Natural killer cell (primary cell): Measurements from ENCODE around the gene C9orf85. TPM values are rescaled to one million over a fixed set of nuclear protein-coding genes. Genes with fewer than 3 reads are reported as not detected.

ENCODE experiments used
- ATAC-seq, 3 donors: fragments of 150-1000 bp in 2 of 3; fragments of 200-7000 bp in 1 of 3; cut with Tn5 transposase; 1 replicate in 1 of 3; 2 replicates in 2 of 3; pipeline ENCODE4 v1.10.0; 2021; ENCODE audit warnings: mild to moderate bottlenecking in 2 of 3, moderate library complexity in 2 of 3
- DNase-seq, 2 donors: peaks; one replicate each; pipeline versions ENCODE4 v3.0.0 to v3.0.0-alpha.2; 2013 to 2021; ENCODE audit warnings: mixed read lengths in 1 of 2
- H3K27ac ChIP-seq: one replicate; pipeline ENCODE4 v1.5.1; 2013; ENCODE audit warnings: mild to moderate bottlenecking, low read length
- H3K27me3 ChIP-seq: one replicate; pipeline ENCODE4 v1.6.1; 2013; ENCODE audit warnings: low read length; ENCODE audit not compliant: control insufficient read depth, insufficient read depth
- H3K36me3 ChIP-seq: one replicate; pipeline ENCODE4 v1.6.1; 2013; ENCODE audit warnings: low read length; ENCODE audit not compliant: control insufficient read depth, insufficient read depth
- H3K4me1 ChIP-seq: one replicate; pipeline ENCODE4 v1.6.1; 2013; ENCODE audit warnings: low read length; ENCODE audit not compliant: control insufficient read depth, insufficient read depth
- H3K4me3 ChIP-seq: one replicate; pipeline ENCODE4 v1.5.1; 2013; ENCODE audit warnings: low read length
- H3K9me3 ChIP-seq: one replicate; pipeline ENCODE4 v1.6.1; 2013; ENCODE audit warnings: low read length; ENCODE audit not compliant: control insufficient read depth, insufficient read depth
- H3K27ac Mint-ChIP-seq, 2 donors: one replicate each; pipeline ENCODE4 v1.8.0; 2022; ENCODE audit warnings: mild to moderate bottlenecking in 2 of 2, mixed read lengths in 2 of 2, moderate library complexity in 1 of 2
- H3K27me3 Mint-ChIP-seq, 2 donors: one replicate each; pipeline ENCODE4 v1.8.0; 2022; ENCODE audit warnings: low read depth in 2 of 2, mixed read lengths in 2 of 2
- H3K36me3 Mint-ChIP-seq: one replicate; pipeline ENCODE4 v1.8.0; 2022; ENCODE audit warnings: mixed read lengths
- H3K4me1 Mint-ChIP-seq, 2 donors: one replicate each; pipeline ENCODE4 v1.8.0; 2022; ENCODE audit warnings: mixed read lengths in 2 of 2
- H3K4me3 Mint-ChIP-seq: one replicate; pipeline ENCODE4 v1.8.0; 2022; ENCODE audit warnings: mild to moderate bottlenecking, moderate library complexity, mixed read lengths
- H3K9me3 Mint-ChIP-seq, 2 donors: one replicate each; pipeline ENCODE4 v1.8.0; 2022; ENCODE audit warnings: mixed read lengths in 2 of 2
- CTCF ChIP-seq: fragments of 200-600 bp; IDR thresholded peaks from one replicate; pipeline ENCODE4 v1.8.0; 2022; ENCODE audit warnings: antibody characterized with exemption
- WGBS: methylation state at CpG from one replicate; pipeline ENCODE4 v1.1.7; 2013; ENCODE audit warnings: missing lambda C conversion rate; ENCODE audit not compliant: insufficient coverage; 5-methylcytosine and 5-hydroxymethylcytosine counted together
- intact Hi-C: fragments of 100-400 bp; cut with micrococcal nuclease; formaldehyde crosslinking; loops from one replicate; pipeline ENCODE4 v1.14.2; 2022
- total RNA-seq, 4 donors: library from RNA; stranded (reverse); fragments of 120-200 nt in 1 of 4; gene quantifications; one replicate each; pipeline versions ENCODE4 v1.2.3 to v1.2.4, GENCODE V29; 2013 to 2022

C9orf85 gene
- total RNA-seq, 3 donors from 2014 or later (not counting 1 experiment from before 2014, with no cell fraction given) = 5.6 to 11.1 (median 9.2) TPM

GRCh38 chr9:71886541-71886940, 24.9 kb upstream of the C9orf85 start:
- peaks cover 57% of the 10 kb centered on the region in 2 donors for H3K4me1 Mint-ChIP-seq

DNA sequence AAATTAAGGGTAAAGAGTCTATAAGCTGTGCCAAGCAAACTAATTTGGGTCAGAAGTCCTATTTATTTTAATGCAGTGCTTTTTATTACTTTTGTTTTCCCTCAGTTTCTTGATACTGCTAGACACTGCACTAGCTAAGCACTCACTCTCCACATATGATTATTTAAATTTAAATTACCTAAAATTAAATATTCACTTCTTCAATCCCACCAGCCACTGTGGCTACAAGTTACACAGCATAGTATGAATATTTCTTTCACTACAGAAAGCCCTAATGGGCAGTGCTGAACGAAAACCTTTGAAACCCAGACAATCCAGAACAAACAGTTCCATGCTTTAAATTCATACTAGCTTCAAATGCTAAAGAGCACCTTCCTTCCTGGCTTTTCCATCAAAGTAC, 24.1 kb upstream of the C9orf85 start:
- no peak for ATAC-seq
- TF ChIP-seq CTCF = no peak
- Mint-ChIP-seq H3K27me3 (no peaks in the 10 kb centered on the region), H3K36me3 (peaks cover 19% of the 10 kb centered on the region), H3K4me1 (peaks cover 53 to 54% of the 10 kb centered on the region in 2 donors), H3K9me3 (peaks cover 0 to 6% of the 10 kb centered on the region in 2 donors), H3K27ac (peak overlapping the region; percentile 24 to 53), H3K4me3 (no peak overlapping the region)
- no peaks in the 10 kb centered on the region for H3K27me3 ChIP-seq
- H3K4me1 ChIP-seq = peaks cover 5% of the 10 kb centered on the region
- H3K36me3 ChIP-seq = no peaks in the 10 kb centered on the region
- 63% methylated on average over 1 of the region's 1 CpG for WGBS
- peaks cover 4% of the 10 kb centered on the region for H3K9me3 ChIP-seq
- intact Hi-C loops = no loop called here
- no peak for DNase-seq
- no peak overlapping the region for H3K27ac ChIP-seq
- no peak overlapping the region for H3K4me3 ChIP-seq

More at GRCh38 chr9:71886541-71886940, 24.9 kb upstream of the C9orf85 start:
- Histone ChIP-seq H3K27ac (no peak overlapping the region), H3K4me3 (no peak overlapping the region), H3K36me3 (no peaks in the 10 kb centered on the region), H3K9me3 (peaks cover 4% of the 10 kb centered on the region), H3K4me1 (peaks cover 5% of the 10 kb centered on the region), H3K27me3 (no peaks in the 10 kb centered on the region)
- intact Hi-C loops = no loop called here
- H3K4me3 Mint-ChIP-seq = no peak overlapping the region
- WGBS = 84% methylated on average over 9 of the region's 10 CpGs
- H3K27me3 Mint-ChIP-seq = no peaks in the 10 kb centered on the region
- H3K9me3 Mint-ChIP-seq = peaks cover 0 to 6% of the 10 kb centered on the region in 2 donors
- DNase-seq (peak in 1 of 2 donors; percentile 18), ATAC-seq (no peak)
- peaks cover 27% of the 10 kb centered on the region for H3K36me3 Mint-ChIP-seq
- TF ChIP-seq CTCF = no peak
- H3K27ac Mint-ChIP-seq = peak overlapping the region; percentile 24 to 53

DNA sequence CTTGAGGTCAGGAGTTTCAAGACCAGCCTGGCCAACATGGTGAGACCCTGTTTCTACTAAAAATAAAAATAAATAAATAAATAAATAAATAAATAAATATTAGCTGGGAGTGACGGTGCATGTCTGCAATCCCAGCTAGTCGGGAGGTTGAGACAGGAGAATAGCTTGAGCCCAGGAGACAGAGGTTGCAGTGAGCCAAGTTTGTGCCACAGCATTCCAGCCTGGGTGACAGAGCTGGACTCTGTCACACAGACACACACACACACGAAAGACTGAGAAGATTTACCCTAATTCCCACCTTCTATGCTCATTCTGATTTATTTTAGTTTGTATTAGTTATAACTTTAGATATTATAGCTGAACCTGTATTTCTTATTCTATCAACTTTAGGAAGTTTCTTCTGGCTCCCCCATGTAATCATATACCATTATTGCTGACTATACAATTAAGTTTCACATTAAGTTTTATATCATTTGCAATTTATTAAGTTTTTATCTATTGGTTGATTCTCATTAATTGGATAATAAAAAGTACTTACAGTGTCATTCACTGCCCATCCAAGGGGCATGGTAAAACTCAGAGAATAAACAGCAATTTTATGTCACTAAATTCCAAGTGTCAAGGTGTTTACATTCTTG, 21.3 kb upstream of the C9orf85 start:
- no peaks in the 10 kb centered on the region for H3K9me3 ChIP-seq
- no peaks in the 10 kb centered on the region for H3K27me3 Mint-ChIP-seq
- peaks cover 55 to 57% of the 10 kb centered on the region in 2 donors for H3K4me1 Mint-ChIP-seq
- H3K36me3 ChIP-seq = no peaks in the 10 kb centered on the region
- ATAC-seq = no peak
- peak overlapping the region in 1 of 2 donors; percentile 55 for H3K27ac Mint-ChIP-seq
- intact Hi-C loops = no loop called here
- no peak for DNase-seq
- H3K9me3 Mint-ChIP-seq = no peaks in the 10 kb centered on the region
- no peak overlapping the region for H3K4me3 Mint-ChIP-seq
- no peak overlapping the region for H3K27ac ChIP-seq
- WGBS = 95% methylated on average over 2 of the region's 3 CpGs
- no peak for TF ChIP-seq CTCF
- no peaks in the 10 kb centered on the region for H3K36me3 Mint-ChIP-seq
- H3K4me1 ChIP-seq = peaks cover 10% of the 10 kb centered on the region
- H3K4me3 ChIP-seq = no peak overlapping the region
- no peaks in the 10 kb centered on the region for H3K27me3 ChIP-seq
